NCI-H2196 (cell line): Measurements from ENCODE around the gene FOXQ1.

Source experiments
- DNase-seq: peaks from one replicate; lab custom pipeline; 2025; ENCODE audit not compliant: unreplicated experiment; lab: John Stamatoyannopoulos, UW

The FOXQ1 gene

GRCh38 chr6:1311400-1312202 lies at the start of gene FOXQ1:
TSS of gene FOXQ1 (plus strand) at chr6:1312098. CDS start at chr6:1312705, 607 bp downstream.
- no peak for DNase-seq

DNA sequence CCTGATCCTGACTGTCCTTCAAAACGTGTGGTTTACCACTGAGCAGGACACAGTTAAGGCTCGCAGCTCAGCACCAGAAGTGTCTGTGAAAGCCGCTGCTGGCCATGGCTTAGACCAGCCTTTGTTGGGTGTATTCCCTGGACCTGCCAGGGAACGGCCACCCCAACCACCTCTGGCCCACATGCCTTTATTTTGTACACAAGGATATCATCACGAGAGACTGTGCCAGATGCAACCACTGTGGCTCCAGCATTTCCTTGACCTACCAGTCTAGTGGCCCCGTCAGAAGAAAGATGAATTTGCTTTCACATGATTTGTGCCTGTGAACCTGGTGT lies 49.2 kb upstream of the FOXQ1 start:
- DNase-seq = no peak

- no peak for DNase-seq
These were observed 48.7 kb upstream of the FOXQ1 start for GRCh38 chr6:1263039-1263849.

- DNase-seq = no peak
These were observed 48.0 kb upstream of the FOXQ1 start for GRCh38 chr6:1263850-1264377.

DNA sequence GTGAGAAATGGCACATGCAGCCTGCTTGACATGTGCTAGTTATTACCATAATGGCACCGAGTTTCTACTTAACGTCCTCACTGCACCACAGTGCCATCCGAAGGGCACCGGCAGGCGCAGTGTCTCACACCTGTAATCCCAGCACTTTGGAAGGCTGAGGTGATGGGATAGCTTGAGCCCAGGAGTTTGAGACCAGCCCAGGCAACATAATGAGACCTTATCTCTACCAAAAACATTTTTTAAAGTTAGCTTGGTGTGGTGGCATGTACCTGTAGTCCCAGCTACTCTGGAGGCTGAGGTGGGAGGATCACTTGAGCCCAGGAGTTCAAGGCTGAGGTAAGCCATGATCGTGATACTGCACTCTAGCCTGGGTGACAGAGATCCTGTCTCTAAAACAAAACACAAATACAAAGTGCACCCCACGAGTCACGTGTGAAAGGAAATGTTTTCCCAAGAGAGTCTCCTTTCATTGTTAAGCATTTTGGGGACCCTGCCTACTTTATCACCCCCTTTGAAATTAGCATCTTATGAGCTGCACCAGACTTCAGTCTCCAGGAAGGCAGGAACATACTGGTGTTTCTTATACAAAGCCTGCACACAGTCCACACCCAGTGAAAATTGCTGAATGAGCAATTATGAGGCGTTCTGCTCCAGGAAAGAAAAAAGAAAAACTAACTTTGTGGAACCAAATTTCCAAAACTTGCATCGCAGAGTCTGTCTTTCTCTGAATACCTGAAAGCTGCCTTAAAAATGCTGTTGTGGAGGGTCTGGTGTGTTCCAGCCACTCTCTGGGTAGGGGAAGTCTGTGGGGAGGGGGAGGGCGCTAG lies 47.1 kb upstream of the FOXQ1 start:
- DNase-seq = no peak

- DNase-seq = no peak
These were observed 45.2 kb upstream of the FOXQ1 start for GRCh38 chr6:1266686-1267056.

- DNase-seq = no peak
These were observed 44.7 kb upstream of the FOXQ1 start for GRCh38 chr6:1267057-1267732.

DNA sequence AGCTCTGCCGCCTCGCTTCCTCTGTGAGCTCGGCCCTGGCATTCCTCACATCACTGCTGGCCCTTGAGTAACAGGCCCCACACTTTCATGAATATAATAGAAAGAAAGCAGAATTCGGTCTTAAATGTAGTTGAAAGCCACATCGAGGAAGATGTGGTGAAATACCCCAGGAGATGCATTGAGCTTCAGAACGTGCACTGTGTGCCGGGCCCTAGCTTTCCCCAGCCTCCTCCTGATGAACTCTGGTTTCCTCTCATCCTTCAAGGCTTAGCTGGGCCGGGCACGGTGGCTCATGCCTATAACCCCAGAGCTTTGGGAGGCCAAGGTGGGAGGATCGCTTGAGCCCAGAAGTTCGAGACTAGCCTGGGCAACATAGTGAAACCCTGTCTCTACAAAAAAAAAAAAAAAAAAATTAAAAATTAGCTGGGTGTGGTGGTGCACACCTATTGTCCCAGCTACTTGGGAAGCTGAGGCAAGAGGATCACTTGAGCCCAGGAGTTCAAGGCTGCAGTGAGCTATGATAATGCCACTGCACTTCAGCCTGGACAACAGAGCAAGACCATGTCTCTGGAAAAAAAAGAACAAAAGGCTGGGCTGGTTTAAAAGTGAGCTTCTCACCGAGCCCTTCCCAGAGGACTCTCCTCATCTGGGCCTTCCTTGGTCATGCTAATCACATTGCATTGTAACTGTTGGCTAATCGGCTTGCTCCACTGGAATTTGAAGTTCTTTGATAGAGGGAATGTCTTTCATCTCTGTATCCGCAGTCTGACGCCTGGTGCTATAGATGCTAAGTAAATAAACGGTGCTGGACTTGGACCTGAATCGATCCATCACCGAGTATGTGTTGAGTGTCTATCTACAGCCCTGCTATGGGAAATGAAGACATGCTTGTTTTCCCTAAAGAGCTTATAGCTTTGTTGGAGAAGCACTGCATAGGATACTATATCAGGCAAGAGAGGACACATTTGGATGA lies 43.8 kb upstream of the FOXQ1 start:
- no peak for DNase-seq

- DNase-seq = no peak
These were observed 40.7 kb upstream of the FOXQ1 start for GRCh38 chr6:1271071-1271763.

DNA sequence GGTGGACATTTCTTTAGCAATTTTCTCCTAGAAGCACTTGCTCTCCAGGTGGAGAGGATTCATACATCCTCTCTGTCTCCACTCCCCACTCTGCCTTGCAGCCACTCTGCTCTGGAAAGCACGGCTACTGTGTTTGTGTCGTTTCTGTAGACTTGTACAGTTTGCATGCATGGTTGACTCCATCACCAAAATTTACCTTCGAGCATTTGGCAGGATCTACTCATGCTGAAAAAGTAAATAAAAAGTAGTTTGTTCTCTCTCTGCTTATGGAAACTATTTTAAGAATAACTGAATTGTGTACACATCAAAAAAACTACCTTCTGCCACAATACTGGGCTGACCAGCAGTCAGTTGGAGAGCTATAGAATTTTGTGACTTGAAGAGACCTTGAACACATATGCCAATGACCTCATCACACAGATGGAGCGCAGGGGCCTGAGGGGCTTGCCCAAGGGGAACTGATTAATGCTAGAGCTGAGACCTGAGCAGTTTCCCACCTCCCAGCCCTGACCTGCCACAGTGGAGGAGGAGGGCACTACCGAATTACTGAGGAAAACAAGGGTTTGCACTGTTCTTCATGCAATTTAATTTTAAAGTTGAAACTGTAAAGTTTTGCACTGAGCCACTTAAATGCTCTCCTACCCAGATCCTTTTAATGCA lies 33.7 kb upstream of the FOXQ1 start:
- DNase-seq = no peak

DNA sequence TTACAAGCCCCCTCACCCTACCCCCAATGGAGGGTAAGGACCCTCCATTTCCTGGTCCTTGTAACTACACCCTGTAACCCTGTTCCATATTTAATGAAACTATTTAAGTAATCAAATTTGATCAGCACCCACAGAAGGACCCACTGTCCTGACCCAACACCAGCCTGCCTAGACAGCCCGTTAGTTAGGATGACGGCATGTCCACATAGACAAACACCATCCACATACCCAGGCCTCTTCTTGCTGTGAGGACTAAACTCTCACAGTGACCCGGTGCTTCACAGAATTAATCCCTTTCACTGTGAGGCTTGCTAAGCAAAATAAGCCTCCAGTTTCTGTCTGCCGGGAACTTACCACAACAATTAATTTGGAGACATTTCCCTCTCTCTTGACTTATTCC lies 32.8 kb upstream of the FOXQ1 start:
- DNase-seq = no peak

DNA sequence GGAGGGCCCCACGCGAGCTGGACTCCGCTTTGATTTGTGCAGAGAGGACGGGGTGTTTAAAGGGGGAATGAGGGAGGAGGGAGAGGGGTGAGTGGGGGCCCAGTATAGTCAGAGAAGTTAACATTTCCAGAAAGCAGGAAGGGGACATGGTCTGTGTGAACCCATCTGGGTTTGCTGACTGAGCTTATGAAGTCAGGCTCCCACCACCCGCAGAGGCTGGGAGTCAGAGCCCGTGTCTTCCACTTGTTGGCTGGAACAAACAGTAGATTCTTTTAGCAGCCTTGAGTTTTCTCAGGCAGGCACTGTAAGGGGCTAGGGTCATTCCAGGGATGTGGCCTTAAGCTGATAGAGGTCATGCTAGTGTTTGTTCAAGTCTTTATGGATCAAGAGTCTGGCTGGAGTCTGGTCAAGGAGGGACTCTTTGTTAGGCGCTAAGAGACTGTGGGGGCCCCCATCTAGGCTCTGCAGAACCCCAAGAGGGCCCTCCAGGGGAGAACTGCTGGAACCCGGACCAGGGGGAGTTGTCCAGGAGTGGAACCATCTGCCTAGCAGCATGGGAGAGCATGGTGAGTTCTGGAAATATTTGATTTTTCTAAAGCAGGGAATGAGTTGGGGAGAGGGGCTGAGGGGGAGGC lies 31.1 kb upstream of the FOXQ1 start:
- DNase-seq = no peak

DNA sequence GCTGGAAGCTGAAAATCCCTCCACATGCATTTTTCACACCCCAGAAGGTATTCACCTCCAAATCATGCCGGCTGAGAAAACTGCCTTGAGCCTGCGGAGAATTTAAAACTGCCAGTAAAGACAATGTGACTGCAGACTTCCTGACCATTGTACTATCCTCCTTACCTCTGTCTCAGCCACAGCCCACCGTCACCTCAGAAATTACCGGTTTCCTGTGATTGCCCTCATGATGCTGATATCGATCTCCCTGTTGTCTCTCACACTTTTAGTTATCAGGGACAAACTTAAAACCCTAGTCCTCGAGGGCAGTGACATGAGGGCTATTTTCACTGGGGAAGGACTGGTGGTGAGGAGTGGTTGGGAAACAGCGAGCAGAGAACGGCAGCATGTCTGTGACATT lies 30.2 kb upstream of the FOXQ1 start:
- no peak for DNase-seq

DNA sequence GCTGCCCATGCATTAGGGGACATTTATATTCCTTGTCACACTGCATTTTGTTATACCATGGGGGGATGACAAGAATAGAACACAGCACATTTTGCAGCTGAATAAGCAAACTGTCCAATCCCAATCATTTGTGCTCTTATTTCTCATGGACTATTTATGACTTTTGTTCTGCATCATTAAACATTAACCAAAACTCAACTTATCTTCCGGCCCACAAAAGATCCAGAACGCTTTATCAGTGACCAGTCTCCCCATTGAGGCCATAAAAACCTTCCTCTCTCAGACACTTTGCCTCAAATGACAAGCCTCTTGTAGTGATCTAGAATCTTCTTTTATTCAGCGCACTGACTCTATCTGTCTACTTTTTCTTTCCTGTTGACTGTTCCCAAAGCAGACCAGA lies 28.4 kb upstream of the FOXQ1 start:
- DNase-seq = no peak

DNA sequence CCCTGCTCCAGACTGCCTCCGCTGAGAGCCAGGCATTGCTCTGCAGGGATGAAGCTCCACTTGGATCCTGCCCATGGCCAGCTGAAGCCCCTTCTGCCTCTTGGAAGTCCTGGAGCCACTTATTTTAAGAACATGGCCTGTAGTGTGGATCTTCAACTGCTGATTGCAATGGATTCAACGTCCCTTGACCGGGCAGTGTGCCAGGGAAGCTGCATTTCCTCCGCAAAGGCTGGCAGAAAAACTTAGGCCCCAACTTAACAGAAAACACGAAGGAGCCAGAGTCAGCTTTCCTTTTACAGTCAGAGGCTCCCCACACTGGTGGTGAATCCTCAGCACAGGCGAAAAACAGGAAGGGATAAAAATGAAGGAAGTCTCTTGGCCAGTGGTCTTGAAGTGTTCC lies 26.3 kb upstream of the FOXQ1 start:
- no peak for DNase-seq

GRCh38 chr6:1285956-1286355 lies 25.9 kb upstream of the FOXQ1 start:
- no peak for DNase-seq

GRCh38 chr6:1287103-1287591 lies 24.8 kb upstream of the FOXQ1 start:
- no peak for DNase-seq

DNA sequence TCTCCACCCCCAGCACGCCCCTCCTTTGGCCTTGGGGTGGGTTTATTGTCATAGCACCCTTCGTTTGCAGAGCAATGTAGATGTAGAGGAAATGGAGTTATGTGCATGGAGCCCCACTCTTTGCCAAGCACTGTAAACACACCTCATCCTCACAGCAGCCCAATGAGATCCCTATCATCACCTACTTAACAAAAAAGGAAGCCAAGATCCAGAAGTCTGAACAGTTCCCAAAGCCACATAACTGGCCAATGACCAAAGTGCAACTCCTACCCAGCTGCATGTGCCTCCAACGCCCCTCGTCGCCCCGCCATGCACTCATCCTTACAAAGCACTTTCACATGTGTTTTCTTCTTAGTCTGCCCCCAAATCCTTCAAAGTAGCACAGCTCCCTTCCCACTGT lies 21.8 kb upstream of the FOXQ1 start:
- no peak for DNase-seq
